IMR-90 (cell line): Measurements from ENCODE around the gene TSPAN31. TPM values are rescaled to one million over a fixed set of nuclear protein-coding genes. Genes with fewer than 3 reads are reported as not detected.

Experiments used
- ATAC-seq: fragments of 200-7000 bp; cut with Tn5 transposase; 2 replicates; pipeline ENCODE4 v1.9.1; 2020; ENCODE audit warnings: low read depth, mild to moderate bottlenecking, moderate library complexity
- BruUV-seq: library from RNA; stranded (reverse); fragments of 400-500 nt; replicated peaks from 2 replicates; lab custom pipeline; 2021; lab: Mats Ljungman, UMichigan
- CTCF ChIA-PET: fragments of 300-600 bp; formaldehyde crosslinking; extraction: SDS; loops from one replicate; lab custom pipeline; 2021; ENCODE audit warnings: antibody characterized with exemption; lab: Yijun Ruan, JAX
- POLR2A ChIA-PET: fragments of 300-600 bp; sonication (Branson Sonifier 250); formaldehyde crosslinking; loops from one replicate; lab custom pipeline; 2022; ENCODE audit warnings: antibody characterized with exemption; ENCODE audit not compliant: unreplicated experiment; lab: Charles Lee
- DNase-seq: peaks from one replicate; pipeline ENCODE4 v3.0.0; 2013
- H2AFZ ChIP-seq: replicated peaks from 2 replicates; pipeline ENCODE3; 2013; ENCODE audit warnings: low read length, mild to moderate bottlenecking; ENCODE audit not compliant: poor library complexity
- H2AK5ac ChIP-seq: 2 replicates; pipeline ENCODE4 v1.6.1; 2013; ENCODE audit warnings: low read depth, low read length, inconsistent platforms
- H2AK9ac ChIP-seq: replicated peaks from 2 replicates; pipeline ENCODE3; 2013; ENCODE audit warnings: mild to moderate bottlenecking, low read depth, low read length, moderate library complexity; ENCODE audit not compliant: poor library complexity
- H2BK120ac ChIP-seq: 2 replicates; pipeline ENCODE4 v1.6.1; 2013; ENCODE audit warnings: low read depth, low read length, inconsistent platforms
- H2BK15ac ChIP-seq: 3 replicates; pipeline ENCODE4 v1.6.1; 2013; ENCODE audit warnings: low read depth, low read length, inconsistent platforms
- H2BK20ac ChIP-seq: 2 replicates; pipeline ENCODE4 v1.6.1; 2013; ENCODE audit warnings: low read depth, mild to moderate bottlenecking, inconsistent platforms, low read length, moderate library complexity
- H2BK5ac ChIP-seq: 2 replicates; pipeline ENCODE4 v1.6.1; 2013; ENCODE audit warnings: mild to moderate bottlenecking, low read depth, low read length, inconsistent platforms; ENCODE audit not compliant: poor library complexity, severe bottlenecking
- H3K14ac ChIP-seq: replicated peaks from 2 replicates; pipeline ENCODE4 v1.6.1; 2013; ENCODE audit warnings: low read depth, low read length, inconsistent platforms
- H3K18ac ChIP-seq: 2 replicates; pipeline ENCODE4 v1.6.1; 2013; ENCODE audit warnings: low read depth, low read length, control low read depth
- H3K23ac ChIP-seq: 2 replicates; pipeline ENCODE4 v1.6.1; 2013; ENCODE audit warnings: low read depth, low read length, inconsistent platforms
- H3K27ac ChIP-seq: 2 replicates; pipeline ENCODE4 v1.5.1; 2013; ENCODE audit warnings: mild to moderate bottlenecking, control low read depth, low read length; ENCODE audit not compliant: insufficient read depth
- H3K27me3 ChIP-seq: 2 replicates; pipeline ENCODE4 v1.6.1; 2013; ENCODE audit warnings: low read length; ENCODE audit not compliant: control insufficient read depth, insufficient read depth
- H3K36me3 ChIP-seq: 2 replicates; pipeline ENCODE4 v1.6.1; 2013; ENCODE audit warnings: low read length, mixed read lengths; ENCODE audit not compliant: control insufficient read depth, insufficient read depth
- H3K4ac ChIP-seq: 2 replicates; pipeline ENCODE4 v1.6.1; 2013; ENCODE audit warnings: low read depth, low read length, inconsistent platforms
- H3K4me1 ChIP-seq: 2 replicates; pipeline ENCODE4 v1.6.1; 2013; ENCODE audit warnings: low read length, mixed read lengths; ENCODE audit not compliant: control insufficient read depth, insufficient read depth
- H3K4me2 ChIP-seq: 2 replicates; pipeline ENCODE4 v1.6.1; 2013; ENCODE audit warnings: low read depth, mild to moderate bottlenecking, control low read depth, low read length, moderate library complexity
- H3K4me3 ChIP-seq: 2 replicates; pipeline ENCODE4 v1.5.1; 2013; ENCODE audit warnings: low read depth, mild to moderate bottlenecking, control low read depth, low read length, moderate library complexity; ENCODE audit not compliant: insufficient read depth
- H3K56ac ChIP-seq: 2 replicates; pipeline ENCODE4 v1.6.1; 2013; ENCODE audit warnings: low read length, inconsistent platforms; ENCODE audit not compliant: insufficient read depth; ENCODE audit errors: extremely low read depth
- H3K79me1 ChIP-seq, 2 experiments: 2 replicates each; pipeline ENCODE4 v1.6.1; 2013; ENCODE audit warnings: low read length in 2 of 2, inconsistent platforms in 1 of 2, low read depth in 1 of 2
- H3K9ac ChIP-seq: 2 replicates; pipeline ENCODE4 v1.6.1; 2013; ENCODE audit warnings: low read depth, low read length, control low read depth
- H3K9me1 ChIP-seq: 2 replicates; pipeline ENCODE4 v1.6.1; 2013; ENCODE audit warnings: low read length, inconsistent platforms; ENCODE audit not compliant: insufficient read depth
- H3K9me3 ChIP-seq: 2 replicates; pipeline ENCODE4 v1.6.1; 2013; ENCODE audit warnings: low read length; ENCODE audit not compliant: control insufficient read depth, insufficient read depth
- H4K20me1 ChIP-seq: 2 replicates; pipeline ENCODE4 v1.6.1; 2013; ENCODE audit warnings: low read length, inconsistent platforms; ENCODE audit not compliant: insufficient read depth
- H4K5ac ChIP-seq: 2 replicates; pipeline ENCODE4 v1.6.1; 2013; ENCODE audit warnings: mild to moderate bottlenecking, low read depth, low read length, control low read depth
- H4K8ac ChIP-seq, 2 experiments: 2 replicates each; pipeline ENCODE4 v1.6.1; 2013; ENCODE audit warnings: low read depth in 2 of 2, low read length in 2 of 2, control low read depth in 1 of 2, inconsistent platforms in 1 of 2
- H4K91ac ChIP-seq: 2 replicates; pipeline ENCODE4 v1.6.1; 2013; ENCODE audit warnings: low read depth, low read length, inconsistent platforms; ENCODE audit not compliant: insufficient read depth
- BHLHE40 ChIP-seq: fragments of 150-350 bp; IDR thresholded peaks from 2 replicates; pipeline ENCODE4 v1.6.1; 2016; ENCODE audit warnings: mild to moderate bottlenecking, low read depth, low read length
- CEBPB ChIP-seq: IDR thresholded peaks from 2 replicates; pipeline ENCODE4 v1.6.1; 2012; ENCODE audit warnings: low read depth, low read length, improper control_type of control experiment
- CHD1 ChIP-seq: IDR thresholded peaks from 2 replicates; pipeline ENCODE4 v1.6.1; 2012; ENCODE audit warnings: low read depth, low read length, improper control_type of control experiment
- FOS ChIP-seq: fragments of 150-350 bp; IDR thresholded peaks from 2 replicates; pipeline ENCODE4 v1.6.1; 2016; ENCODE audit warnings: low read depth, low read length
- MAFK ChIP-seq: IDR thresholded peaks from 2 replicates; pipeline ENCODE4 v1.6.1; 2012; ENCODE audit warnings: low read depth, low read length, improper control_type of control experiment
- MAZ ChIP-seq: IDR thresholded peaks from 2 replicates; pipeline ENCODE4 v1.6.1; 2012; ENCODE audit warnings: low read depth, mild to moderate bottlenecking, low read length, improper control_type of control experiment, moderate library complexity, borderline replicate concordance
- MXI1 ChIP-seq: IDR thresholded peaks from 2 replicates; pipeline ENCODE4 v1.6.1; 2012; ENCODE audit warnings: low read depth, mild to moderate bottlenecking, low read length, moderate library complexity, borderline replicate concordance
- NFE2L2 ChIP-seq: fragments of 150-350 bp; IDR thresholded peaks from 2 replicates; pipeline ENCODE4 v1.6.1; 2016; ENCODE audit warnings: low read depth, mild to moderate bottlenecking, low read length
- POLR2A ChIP-seq: IDR thresholded peaks from 2 replicates; pipeline ENCODE4 v1.6.1; 2012; ENCODE audit warnings: mild to moderate bottlenecking, low read depth, low read length
- RAD21 ChIP-seq: IDR thresholded peaks from 2 replicates; pipeline ENCODE4 v1.6.1; 2012; ENCODE audit warnings: low read length, improper control_type of control experiment
- RCOR1 ChIP-seq: IDR thresholded peaks from 2 replicates; pipeline ENCODE4 v1.6.1; 2012; ENCODE audit warnings: mild to moderate bottlenecking, low read length, improper control_type of control experiment; ENCODE audit not compliant: insufficient replicate concordance
- RFX5 ChIP-seq: IDR thresholded peaks from 2 replicates; pipeline ENCODE4 v1.8.0; 2012; ENCODE audit warnings: low read depth, mild to moderate bottlenecking, low read length, moderate library complexity
- SMC3 ChIP-seq: fragments of 150-350 bp; IDR thresholded peaks from 2 replicates; pipeline ENCODE4 v1.6.1; 2016; ENCODE audit warnings: low read depth, mild to moderate bottlenecking, antibody characterized with exemption, low read length, moderate library complexity
- WGBS, 2 experiments: methylation state at CpG; one replicate each; pipeline versions ENCODE4 v1.1.5 to v1.1.7; 2013; ENCODE audit warnings: missing lambda C conversion rate in 2 of 2; ENCODE audit not compliant: insufficient read length in 1 of 2; ENCODE audit errors: extremely low coverage in 2 of 2; 5-methylcytosine and 5-hydroxymethylcytosine counted together
- dilution Hi-C: fragments of 300-500 bp; cut with HindIII; formaldehyde crosslinking; loops from one replicate; pipeline ENCODE4 v1.14.3; 2018; ENCODE audit warnings: low sequenced_read_pairs; ENCODE audit not compliant: unreplicated experiment
- in situ Hi-C: fragments of 300-500 bp; cut with MboI; formaldehyde crosslinking; loops from 3 replicates; pipeline ENCODE4 v1.14.3; 2019; ENCODE audit warnings: low sequenced_read_pairs, inconsistent platforms, mixed read lengths
- intact Hi-C: fragments of 100-400 bp; cut with micrococcal nuclease; formaldehyde crosslinking; loops from 2 replicates; pipeline ENCODE4 v1.10.0; 2022
- polyA plus RNA-seq, 3 experiments: library from polyadenylated mRNA; depleted of rRNA; stranded (reverse); fragments of >200 nt; gene quantifications; 2 replicates each; pipeline ENCODE4 v1.2.3, GENCODE V29; 2012; ENCODE audit warnings: low replicate concordance in 1 of 3
- total RNA-seq: library from RNA; depleted of rRNA; stranded (reverse); fragments of >200 nt; gene quantifications from 2 replicates; pipeline ENCODE4 v1.2.3, GENCODE V29; 2012
- TF ChIP-seq, protein P1 (sequence below): fragments of 150-350 bp; IDR thresholded peaks from 2 replicates; pipeline ENCODE4 v1.6.1; 2016; ENCODE audit warnings: low read depth, mild to moderate bottlenecking, low read length, moderate library complexity, borderline replicate concordance
- TF ChIP-seq, protein P2 (sequence below): fragments of 150-350 bp; IDR thresholded peaks from 2 replicates; pipeline ENCODE4 v1.6.1; 2017; ENCODE audit warnings: mild to moderate bottlenecking, antibody characterized with exemption, low read length, low read depth
- TF ChIP-seq, protein P3 (sequence below): conservative IDR thresholded peaks from 2 replicates; pipeline ENCODE4 v1.5.1; 2012; ENCODE audit warnings: mild to moderate bottlenecking, low read depth, low read length, improper control_type of control experiment

The TSPAN31 gene
- total and polyA plus RNA-seq, 2 of the 4 experiments (the other 2 are of a cell fraction) = 12.3 to 71.2 TPM

DNA sequence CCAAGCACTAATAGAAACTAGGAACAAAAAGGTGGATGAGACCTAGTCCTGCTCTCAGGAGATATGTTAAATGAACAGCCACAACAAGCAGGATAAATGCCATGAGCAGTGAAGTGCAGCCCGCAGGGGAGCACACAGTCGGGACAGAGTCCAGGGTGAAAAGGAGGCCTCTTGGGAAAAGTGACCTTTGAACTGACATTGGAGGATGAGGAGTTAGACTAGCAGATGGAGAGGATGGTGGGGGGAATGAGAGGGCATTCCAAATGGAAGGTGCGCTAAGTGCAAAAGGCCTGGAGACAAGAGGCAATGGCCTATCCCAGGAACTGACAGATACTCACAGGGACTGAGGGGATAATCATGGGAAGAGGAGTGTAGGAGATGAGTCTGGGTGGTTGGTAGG is 46.4 kb upstream of the TSPAN31 start:
- no peaks in the 10 kb centered on the region for H4K20me1 ChIP-seq
- no peak overlapping the region for H4K5ac ChIP-seq
- WGBS, 2 experiments = 93% methylated on average over 3 of the region's 3 CpGs; no CpG with 5 or more reads in 1 of the 2 experiments
- no peak for DNase-seq
- ATAC-seq = no peak
- 0 out of 2 replicates have a peak, but pooled peaks cover 3% of the 10 kb centered on the region for H3K4me1 ChIP-seq
- BruUV-seq = no TSS peak
- peaks cover 10% of the 10 kb centered on the region for H3K9me1 ChIP-seq
- dilution Hi-C loops (no loop called here), in situ Hi-C loops (no loop called here), intact Hi-C loops (no loop called here)
- no peak overlapping the region for H2BK20ac ChIP-seq
- no peak overlapping the region for H2AK5ac ChIP-seq
- H3K27ac ChIP-seq = no peak overlapping the region
- H4K91ac ChIP-seq = no peak overlapping the region
- POLR2A ChIA-PET = no interaction called here
- H3K4ac ChIP-seq = no peak overlapping the region
- H2BK120ac ChIP-seq = no peak overlapping the region
- no peak overlapping the region for H2AFZ ChIP-seq
- H3K9ac ChIP-seq = no peak overlapping the region
- H3K4me2 ChIP-seq = no peak overlapping the region
- H2AK9ac ChIP-seq = no peak overlapping the region
- no peak overlapping the region for H2BK15ac ChIP-seq
- peaks cover 12 to 33% of the 10 kb centered on the region in 2 experiments for H3K79me1 ChIP-seq
- TF ChIP-seq RAD21 (no peak), CHD1 (no peak), FOS (no peak), MXI1 (no peak), POLR2A (no peak), MAZ (no peak), SMC3 (no peak), CEBPB (no peak), NFE2L2 (no peak), MAFK (no peak), RCOR1 (no peak), RFX5 (no peak), BHLHE40 (no peak)
- TF ChIP-seq, protein P1, sequence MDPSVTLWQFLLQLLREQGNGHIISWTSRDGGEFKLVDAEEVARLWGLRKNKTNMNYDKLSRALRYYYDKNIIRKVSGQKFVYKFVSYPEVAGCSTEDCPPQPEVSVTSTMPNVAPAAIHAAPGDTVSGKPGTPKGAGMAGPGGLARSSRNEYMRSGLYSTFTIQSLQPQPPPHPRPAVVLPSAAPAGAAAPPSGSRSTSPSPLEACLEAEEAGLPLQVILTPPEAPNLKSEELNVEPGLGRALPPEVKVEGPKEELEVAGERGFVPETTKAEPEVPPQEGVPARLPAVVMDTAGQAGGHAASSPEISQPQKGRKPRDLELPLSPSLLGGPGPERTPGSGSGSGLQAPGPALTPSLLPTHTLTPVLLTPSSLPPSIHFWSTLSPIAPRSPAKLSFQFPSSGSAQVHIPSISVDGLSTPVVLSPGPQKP = no peak
- TF ChIP-seq, protein P2, sequence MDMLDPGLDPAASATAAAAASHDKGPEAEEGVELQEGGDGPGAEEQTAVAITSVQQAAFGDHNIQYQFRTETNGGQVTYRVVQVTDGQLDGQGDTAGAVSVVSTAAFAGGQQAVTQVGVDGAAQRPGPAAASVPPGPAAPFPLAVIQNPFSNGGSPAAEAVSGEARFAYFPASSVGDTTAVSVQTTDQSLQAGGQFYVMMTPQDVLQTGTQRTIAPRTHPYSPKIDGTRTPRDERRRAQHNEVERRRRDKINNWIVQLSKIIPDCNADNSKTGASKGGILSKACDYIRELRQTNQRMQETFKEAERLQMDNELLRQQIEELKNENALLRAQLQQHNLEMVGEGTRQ = no peak
- TF ChIP-seq, protein P3, sequence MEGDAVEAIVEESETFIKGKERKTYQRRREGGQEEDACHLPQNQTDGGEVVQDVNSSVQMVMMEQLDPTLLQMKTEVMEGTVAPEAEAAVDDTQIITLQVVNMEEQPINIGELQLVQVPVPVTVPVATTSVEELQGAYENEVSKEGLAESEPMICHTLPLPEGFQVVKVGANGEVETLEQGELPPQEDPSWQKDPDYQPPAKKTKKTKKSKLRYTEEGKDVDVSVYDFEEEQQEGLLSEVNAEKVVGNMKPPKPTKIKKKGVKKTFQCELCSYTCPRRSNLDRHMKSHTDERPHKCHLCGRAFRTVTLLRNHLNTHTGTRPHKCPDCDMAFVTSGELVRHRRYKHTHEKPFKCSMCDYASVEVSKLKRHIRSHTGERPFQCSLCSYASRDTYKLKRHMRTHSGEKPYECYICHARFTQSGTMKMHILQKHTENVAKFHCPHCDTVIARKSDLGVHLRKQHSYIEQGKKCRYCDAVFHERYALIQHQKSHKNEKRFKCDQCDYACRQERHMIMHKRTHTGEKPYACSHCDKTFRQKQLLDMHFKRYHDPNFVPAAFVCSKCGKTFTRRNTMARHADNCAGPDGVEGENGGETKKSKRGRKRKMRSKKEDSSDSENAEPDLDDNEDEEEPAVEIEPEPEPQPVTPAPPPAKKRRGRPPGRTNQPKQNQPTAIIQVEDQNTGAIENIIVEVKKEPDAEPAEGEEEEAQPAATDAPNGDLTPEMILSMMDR = no peak
- H2BK5ac ChIP-seq = no peak overlapping the region
- no peak overlapping the region for H3K23ac ChIP-seq
- CTCF ChIA-PET = no interaction called here
- H3K18ac ChIP-seq = no peak overlapping the region
- no peak overlapping the region for H4K8ac ChIP-seq
- no peak overlapping the region for H3K56ac ChIP-seq
- peaks cover 20% of the 10 kb centered on the region for H3K36me3 ChIP-seq
- no peaks in the 10 kb centered on the region for H3K9me3 ChIP-seq
- no peaks in the 10 kb centered on the region for H3K27me3 ChIP-seq
- H3K14ac ChIP-seq = no peak overlapping the region
- H3K4me3 ChIP-seq = no peak overlapping the region
